Glutamatergic neuron (in vitro differentiated cells): ENCODE results near the gene SETD3. TPM values are rescaled to one million over a fixed set of nuclear protein-coding genes. Genes with fewer than 3 reads are reported as not detected.

ENCODE experiments used
- DNase-seq: peaks from one replicate; pipeline ENCODE4 v3.0.0; 2022
- H3K27ac Mint-ChIP-seq: one replicate; pipeline ENCODE4 v1.8.0; 2020; ENCODE audit warnings: mild to moderate bottlenecking, mixed read lengths, inconsistent platforms; ENCODE audit not compliant: unreplicated experiment
- H3K27me3 Mint-ChIP-seq: one replicate; pipeline ENCODE4 v1.8.0; 2020; ENCODE audit warnings: mild to moderate bottlenecking, moderate library complexity, mixed read lengths, inconsistent platforms; ENCODE audit not compliant: unreplicated experiment
- H3K36me3 Mint-ChIP-seq: one replicate; pipeline ENCODE4 v1.8.0; 2020; ENCODE audit warnings: mild to moderate bottlenecking, mixed read lengths, inconsistent platforms; ENCODE audit not compliant: unreplicated experiment
- H3K4me1 Mint-ChIP-seq: one replicate; pipeline ENCODE4 v1.8.0; 2020; ENCODE audit warnings: mild to moderate bottlenecking, low read depth, mixed read lengths, inconsistent platforms; ENCODE audit not compliant: unreplicated experiment
- H3K4me3 Mint-ChIP-seq: one replicate; pipeline ENCODE4 v1.8.0; 2020; ENCODE audit warnings: mild to moderate bottlenecking, mixed read lengths, inconsistent platforms; ENCODE audit not compliant: unreplicated experiment
- H3K9me3 Mint-ChIP-seq: one replicate; pipeline ENCODE4 v1.8.0; 2020; ENCODE audit warnings: mild to moderate bottlenecking, moderate library complexity, mixed read lengths, inconsistent platforms; ENCODE audit not compliant: unreplicated experiment
- total RNA-seq: library from RNA; stranded (reverse); fragmentation: NEBNext Ultra II Directional; extraction: Animal tissue kit (Norgen Biotek cat#: 25700); gene quantifications from one replicate; pipeline ENCODE4 v1.2.1, GENCODE V29; 2021; ENCODE audit not compliant: unreplicated experiment
- TF ChIP-seq, protein P1 (sequence below): fragments of 200-600 bp; sonication (generic); IDR thresholded peaks from one replicate; pipeline ENCODE4 v1.5.0; 2021; ENCODE audit not compliant: partially characterized antibody, unreplicated experiment

The SETD3 gene
- total RNA-seq, 1 donor from 2014 or later: 46.2 TPM

DNA sequence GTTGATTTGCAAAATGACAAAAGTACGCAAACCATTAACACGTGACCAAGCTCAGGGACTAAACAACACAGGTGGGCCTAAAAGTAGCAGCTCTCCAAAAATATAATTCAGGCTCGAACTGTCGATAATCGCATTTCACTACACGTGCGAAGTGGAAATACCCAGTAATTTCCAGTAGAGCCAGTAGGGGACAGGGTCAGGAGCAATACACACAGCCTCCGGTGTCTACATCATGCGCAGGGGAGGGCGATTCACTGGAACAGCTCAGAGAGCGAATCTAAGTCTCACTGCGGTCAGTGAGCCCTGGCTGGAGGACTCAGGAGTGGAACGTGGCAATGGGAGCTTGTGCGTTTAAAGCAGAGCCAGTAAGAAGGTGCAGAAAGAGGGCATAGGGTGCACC, 40.4 kb downstream of the SETD3 start:
- TF ChIP-seq, protein P1, sequence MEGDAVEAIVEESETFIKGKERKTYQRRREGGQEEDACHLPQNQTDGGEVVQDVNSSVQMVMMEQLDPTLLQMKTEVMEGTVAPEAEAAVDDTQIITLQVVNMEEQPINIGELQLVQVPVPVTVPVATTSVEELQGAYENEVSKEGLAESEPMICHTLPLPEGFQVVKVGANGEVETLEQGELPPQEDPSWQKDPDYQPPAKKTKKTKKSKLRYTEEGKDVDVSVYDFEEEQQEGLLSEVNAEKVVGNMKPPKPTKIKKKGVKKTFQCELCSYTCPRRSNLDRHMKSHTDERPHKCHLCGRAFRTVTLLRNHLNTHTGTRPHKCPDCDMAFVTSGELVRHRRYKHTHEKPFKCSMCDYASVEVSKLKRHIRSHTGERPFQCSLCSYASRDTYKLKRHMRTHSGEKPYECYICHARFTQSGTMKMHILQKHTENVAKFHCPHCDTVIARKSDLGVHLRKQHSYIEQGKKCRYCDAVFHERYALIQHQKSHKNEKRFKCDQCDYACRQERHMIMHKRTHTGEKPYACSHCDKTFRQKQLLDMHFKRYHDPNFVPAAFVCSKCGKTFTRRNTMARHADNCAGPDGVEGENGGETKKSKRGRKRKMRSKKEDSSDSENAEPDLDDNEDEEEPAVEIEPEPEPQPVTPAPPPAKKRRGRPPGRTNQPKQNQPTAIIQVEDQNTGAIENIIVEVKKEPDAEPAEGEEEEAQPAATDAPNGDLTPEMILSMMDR: peak; percentile 16
- DNase-seq: no peak
- Mint-ChIP-seq H3K27ac (peak overlapping the region; percentile 34), H3K36me3 (no peaks in the 10 kb centered on the region), H3K27me3 (peaks cover 5% of the 10 kb centered on the region), H3K9me3 (peaks cover 5% of the 10 kb centered on the region), H3K4me3 (no peak overlapping the region), H3K4me1 (peaks cover 12% of the 10 kb centered on the region)

DNA sequence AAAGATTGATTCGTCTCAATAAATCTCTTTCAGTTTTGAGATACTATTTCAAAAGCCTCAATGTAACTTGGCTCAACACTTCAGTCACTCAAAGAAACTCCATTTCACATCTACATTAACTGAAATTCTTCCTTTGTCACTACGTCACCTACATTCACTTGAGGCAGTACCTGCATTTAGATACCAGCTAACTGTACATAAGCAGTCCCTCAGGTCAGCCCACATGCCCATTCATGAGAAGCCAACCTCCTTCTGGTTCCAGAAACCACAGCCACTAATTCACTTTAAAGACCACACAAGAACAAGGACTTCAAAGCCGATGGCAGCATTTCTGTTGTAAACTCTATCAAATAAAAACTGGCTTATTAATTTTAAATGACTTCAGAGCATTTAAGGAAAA, 43.0 kb downstream of the SETD3 start:
- no peak overlapping the region for H3K4me3 Mint-ChIP-seq
- H3K4me1 Mint-ChIP-seq: peaks cover 12% of the 10 kb centered on the region
- no peak overlapping the region for H3K27ac Mint-ChIP-seq
- peaks cover 5% of the 10 kb centered on the region for H3K9me3 Mint-ChIP-seq
- H3K27me3 Mint-ChIP-seq: peaks cover 5% of the 10 kb centered on the region
- DNase-seq: no peak
- TF ChIP-seq, protein P1: no peak
- no peaks in the 10 kb centered on the region for H3K36me3 Mint-ChIP-seq

DNA sequence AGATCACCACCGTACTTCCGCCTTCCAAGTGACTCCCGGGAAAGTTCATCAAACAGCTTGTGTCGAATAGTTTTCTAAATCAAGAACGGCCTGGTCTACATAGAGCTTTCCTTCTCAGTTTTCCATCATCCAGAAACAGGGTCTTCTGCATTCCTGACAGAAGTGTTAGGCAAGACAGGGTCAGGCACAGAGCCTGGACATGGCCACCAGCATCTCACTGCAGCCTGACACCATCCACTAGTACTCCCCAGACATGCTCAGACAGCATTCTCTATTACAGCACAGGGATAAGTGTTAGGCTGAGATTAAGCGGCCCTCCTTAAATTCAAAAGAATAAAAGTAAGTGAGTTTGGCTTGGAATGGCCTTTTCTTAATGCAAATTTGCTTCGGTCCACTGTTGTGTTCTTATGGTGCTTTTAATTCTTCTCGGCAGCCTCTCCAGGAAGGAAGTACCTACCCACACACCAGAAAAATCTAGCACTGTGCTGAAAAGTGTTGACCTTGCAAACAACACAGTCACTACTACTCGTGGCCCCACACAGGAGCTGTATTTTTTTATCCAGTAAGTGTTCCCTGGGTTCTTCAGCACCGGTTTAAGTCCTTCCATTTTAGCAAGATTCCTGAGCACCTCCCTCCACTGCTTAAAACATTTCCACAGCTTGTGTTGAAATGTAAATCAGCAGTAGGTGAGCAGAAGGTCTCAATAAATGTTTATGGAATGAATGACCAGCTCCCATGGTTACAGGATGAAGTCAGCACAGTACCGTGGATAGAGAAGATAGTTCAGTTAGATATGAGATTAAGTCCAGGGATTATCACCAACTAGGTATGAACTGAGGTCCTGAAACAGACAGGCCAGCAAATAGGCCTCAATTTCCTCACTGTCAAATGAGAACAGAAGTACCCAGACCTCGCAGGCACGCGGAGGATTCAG, 44.1 kb downstream of the SETD3 start:
- Mint-ChIP-seq H3K9me3 (peaks cover 5% of the 10 kb centered on the region), H3K4me1 (peaks cover 7% of the 10 kb centered on the region), H3K27ac (no peak overlapping the region)

DNA sequence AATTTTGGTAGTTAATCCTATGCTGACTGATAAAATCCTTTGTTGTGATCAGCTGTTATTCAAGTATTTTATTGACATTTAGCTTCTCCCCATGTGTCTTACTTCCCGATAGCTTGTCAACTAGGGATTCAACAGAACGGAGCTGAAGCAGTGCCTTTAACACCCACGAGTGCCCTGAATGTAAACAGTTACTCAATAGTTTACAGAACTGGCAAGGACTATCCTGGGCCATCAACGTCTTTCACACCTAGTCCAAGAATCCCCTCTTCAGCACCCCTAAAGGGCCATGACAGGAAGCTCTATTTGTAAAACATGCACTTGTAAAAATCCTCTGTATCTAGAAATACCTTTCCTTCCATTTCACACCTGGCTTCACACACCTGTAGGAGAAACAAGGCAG, 45.3 kb downstream of the SETD3 start:
- H3K9me3 Mint-ChIP-seq: peaks cover 3% of the 10 kb centered on the region
- H3K4me3 Mint-ChIP-seq: no peak overlapping the region
- no peaks in the 10 kb centered on the region for H3K36me3 Mint-ChIP-seq
- DNase-seq: no peak
- H3K4me1 Mint-ChIP-seq: peaks cover under 1% of the 10 kb centered on the region
- no peak overlapping the region for H3K27ac Mint-ChIP-seq
- no peaks in the 10 kb centered on the region for H3K27me3 Mint-ChIP-seq
- TF ChIP-seq, protein P1: no peak

More for the DNA sequence above, 44.1 kb downstream of the SETD3 start:
- DNase-seq: no peak
- H3K4me3 Mint-ChIP-seq: no peak overlapping the region
- TF ChIP-seq, protein P1: no peak
- no peaks in the 10 kb centered on the region for H3K36me3 Mint-ChIP-seq
- H3K27me3 Mint-ChIP-seq: peaks cover 1% of the 10 kb centered on the region

DNA sequence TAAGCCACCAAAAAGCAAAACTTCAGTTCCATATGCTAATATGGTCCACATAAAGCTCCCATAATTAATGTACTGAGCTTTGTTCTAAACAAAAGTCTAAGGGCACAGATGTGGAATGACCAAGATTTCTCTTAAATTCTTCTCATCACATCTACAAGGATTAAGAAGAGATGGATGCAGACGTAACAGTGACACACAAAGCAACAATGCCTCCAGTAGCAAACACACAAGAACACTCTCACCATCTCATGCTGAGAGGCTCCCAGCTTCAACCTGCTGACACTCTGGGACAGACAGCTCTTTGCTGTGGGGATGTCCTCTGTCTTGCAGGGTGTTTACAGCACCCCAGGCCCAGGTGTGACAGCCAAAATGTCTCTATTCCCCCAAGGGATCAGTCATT, 48.2 kb downstream of the SETD3 start:
- peaks cover 12% of the 10 kb centered on the region for H3K36me3 Mint-ChIP-seq

More for the DNA sequence above, 48.2 kb downstream of the SETD3 start:
- Mint-ChIP-seq H3K27ac (no peak overlapping the region), H3K27me3 (no peaks in the 10 kb centered on the region), H3K4me3 (no peak overlapping the region), H3K9me3 (peaks cover 2% of the 10 kb centered on the region), H3K4me1 (no peaks in the 10 kb centered on the region)
- no peak for DNase-seq
- TF ChIP-seq, protein P1: no peak
